T-cell (primary cell): ENCODE data around the gene ATG5. TPM values are rescaled to one million over a fixed set of nuclear protein-coding genes. Genes with fewer than 3 reads are reported as not detected.

ENCODE experiments used
- ATAC-seq, 4 experiments: fragments of 200-7000 bp in 3 of 4; fragments of 150-1000 bp in 1 of 4; cut with Tn5 transposase; replicated peaks in 1 of 4; 1 replicate in 3 of 4; 2 replicates in 1 of 4; pipeline ENCODE4 v1.10.0; 2021; ENCODE audit warnings: moderate library complexity in 3 of 4, mild to moderate bottlenecking in 2 of 4, moderate number of reproducible peaks in 1 of 4
- CTCF ChIA-PET, 2 donors: fragments of 300-600 bp; sonication (Branson Sonifier 250); formaldehyde crosslinking; loops; one replicate each; lab custom pipeline; 2022; ENCODE audit warnings: antibody characterized with exemption in 2 of 2; lab: Charles Lee
- POLR2A ChIA-PET, 2 donors: fragments of 300-600 bp; sonication (Branson Sonifier 250); formaldehyde crosslinking; loops; one replicate each; lab custom pipeline; 2022; ENCODE audit warnings: antibody characterized with exemption in 2 of 2; lab: Charles Lee
- DNase-seq, 35 experiments: peaks; one replicate each; pipeline versions ENCODE4 v3.0.0 to v3.0.0-alpha.2; 2013 to 2023
- H3K27ac ChIP-seq: one replicate; pipeline ENCODE4 v1.5.1; 2013; ENCODE audit warnings: low read length
- H3K27me3 ChIP-seq, 2 experiments: replicated peaks in 1 of 2; 1 replicate in 1 of 2; 2 replicates in 1 of 2; pipeline versions ENCODE4 v1.6.1 to v1.7.0; 2013; ENCODE audit warnings: low read length in 1 of 2, mixed read lengths in 1 of 2; ENCODE audit not compliant: control insufficient read depth in 2 of 2, insufficient read depth in 2 of 2; ENCODE audit errors: extremely low read depth in 1 of 2
- H3K36me3 ChIP-seq, 2 donors: 1 replicate in 1 of 2; 2 replicates in 1 of 2; pipeline versions ENCODE4 v1.6.1 to v1.7.0; 2013; ENCODE audit warnings: low read length in 1 of 2; ENCODE audit not compliant: control insufficient read depth in 2 of 2, insufficient read depth in 1 of 2; ENCODE audit errors: extremely low read depth in 1 of 2
- H3K4me1 ChIP-seq, 2 experiments: 1 replicate in 1 of 2; 2 replicates in 1 of 2; pipeline versions ENCODE4 v1.6.1 to v1.7.0; 2013; ENCODE audit warnings: low read length in 2 of 2, mixed read lengths in 1 of 2; ENCODE audit not compliant: insufficient read depth in 2 of 2, control insufficient read depth in 1 of 2; ENCODE audit errors: extremely low read depth in 1 of 2
- H3K4me3 ChIP-seq, 2 donors: 1 replicate in 1 of 2; 2 replicates in 1 of 2; pipeline versions ENCODE4 v1.5.1 to v1.7.0; 2013; ENCODE audit warnings: mild to moderate bottlenecking in 2 of 2, low read length in 1 of 2, moderate library complexity in 1 of 2; ENCODE audit not compliant: control insufficient read depth in 1 of 2; ENCODE audit errors: extremely low read depth in 1 of 2
- H3K9me3 ChIP-seq: 2 replicates; pipeline ENCODE4 v1.7.0; 2013
- H3K27ac Mint-ChIP-seq, 2 donors: one replicate each; pipeline ENCODE4 v1.8.0; 2020 to 2021; ENCODE audit warnings: mild to moderate bottlenecking in 2 of 2, mixed read lengths in 2 of 2
- H3K27me3 Mint-ChIP-seq, 2 donors: one replicate each; pipeline ENCODE4 v1.8.0; 2021 to 2022; ENCODE audit warnings: mixed read lengths in 2 of 2
- H3K36me3 Mint-ChIP-seq: one replicate; pipeline ENCODE4 v1.8.0; 2021; ENCODE audit warnings: mixed read lengths
- H3K4me1 Mint-ChIP-seq, 3 donors: one replicate each; pipeline ENCODE4 v1.8.0; 2020 to 2022; ENCODE audit warnings: mixed read lengths in 3 of 3, mild to moderate bottlenecking in 1 of 3
- H3K4me3 Mint-ChIP-seq, 3 donors: one replicate each; pipeline ENCODE4 v1.8.0; 2020 to 2022; ENCODE audit warnings: mild to moderate bottlenecking in 3 of 3, mixed read lengths in 3 of 3, moderate library complexity in 3 of 3
- H3K9me3 Mint-ChIP-seq, 3 donors: one replicate each; pipeline ENCODE4 v1.8.0; 2020 to 2022; ENCODE audit warnings: mixed read lengths in 3 of 3
- WGBS: methylation state at CpG from one replicate; pipeline ENCODE4 v1.1.5; 2013; ENCODE audit warnings: missing lambda C conversion rate; ENCODE audit not compliant: insufficient coverage; 5-methylcytosine and 5-hydroxymethylcytosine counted together
- total RNA-seq, 35 experiments: library from RNA in 6 of 35; stranded (reverse) in 6 of 35; fragments of 120-200 nt in 1 of 35; gene quantifications; one replicate each; pipeline versions ENCODE4 v1.2.1 to v1.2.4 and lab custom pipeline; 2013 to 2026

ATG5 gene
- total RNA-seq, 5 donors from 2014 or later (not counting 1 experiment from before 2014, with no cell fraction given) = 20.4 to 28.7 (median 23.7) TPM

DNA sequence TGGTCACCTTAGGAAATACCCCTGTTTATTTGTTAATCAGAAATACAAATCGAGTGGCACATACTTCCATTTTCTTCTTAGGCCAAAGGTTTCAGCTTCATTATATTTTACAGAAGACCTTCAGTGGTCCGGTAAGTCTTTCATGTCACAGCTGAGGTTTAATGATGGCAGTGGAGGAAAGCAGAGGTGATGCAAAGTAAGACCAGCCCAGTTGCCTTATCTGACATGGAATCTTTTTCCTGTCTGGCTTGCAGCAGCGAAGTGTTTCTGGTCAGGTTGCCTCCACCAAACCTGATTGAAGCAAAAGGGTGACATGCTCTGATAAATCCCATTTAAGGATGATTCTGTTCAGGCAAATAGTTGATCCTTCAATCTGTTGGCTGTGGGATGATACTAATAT is 139.4 kb downstream of the ATG5 start:
- no peak overlapping the region for H3K4me3 Mint-ChIP-seq
- ChIA-PET CTCF (interaction anchor here (0.5 to 2.9 kb wide), 4 partner anchors 37 to 392 kb away, joined by 3 to 12 read pairs (median 3); no protein-coding TSS in a partner anchor), POLR2A (interaction anchor here in 1 of 2 donors (0.6 kb wide), 1 partner anchor 215 kb away, joined by 5 read pairs; no protein-coding TSS in a partner anchor)
- no peaks in the 10 kb centered on the region for H3K27me3 ChIP-seq
- no peaks in the 10 kb centered on the region for H3K9me3 Mint-ChIP-seq
- 11% methylated on average over 1 of the region's 3 CpGs for WGBS
- H3K4me1 ChIP-seq = peaks cover 2 to 8% of the 10 kb centered on the region in 2 experiments
- DNase-seq (peak in 1 of 35 experiments; percentile 22), ATAC-seq (no peak)
- no peak overlapping the region for H3K4me3 ChIP-seq
- H3K27ac Mint-ChIP-seq = peak overlapping the region; percentile 7 to 37
- no peaks in the 10 kb centered on the region for H3K27me3 Mint-ChIP-seq
- peaks cover 17% of the 10 kb centered on the region for H3K36me3 Mint-ChIP-seq
- no peak overlapping the region for H3K27ac ChIP-seq
- H3K36me3 ChIP-seq = peaks cover 0 to 5% of the 10 kb centered on the region in 2 donors
- H3K4me1 Mint-ChIP-seq = peaks cover 29 to 61% (median 42%) of the 10 kb centered on the region in 3 donors
- H3K9me3 ChIP-seq = no peaks in the 10 kb centered on the region

DNA sequence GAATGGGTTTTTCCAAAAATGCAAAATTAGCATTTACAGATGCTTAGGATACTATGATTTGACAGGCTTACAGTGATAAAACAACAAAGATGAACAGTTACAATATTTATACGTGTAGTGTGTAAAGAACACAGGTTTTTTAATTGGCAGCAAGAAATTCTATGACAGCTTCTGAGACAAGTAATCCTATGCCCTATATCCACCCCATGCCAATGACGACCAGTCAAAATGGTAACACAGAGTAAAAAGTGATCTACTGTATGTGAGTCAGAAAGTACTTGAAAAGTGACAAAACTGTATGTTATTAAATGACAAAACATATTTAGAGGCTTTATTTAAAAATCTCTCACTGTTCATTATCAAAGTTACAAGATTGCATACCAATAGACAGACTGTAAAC is 139.9 kb downstream of the ATG5 start:
- Histone ChIP-seq H3K27ac (no peak overlapping the region), H3K4me3 (no peak overlapping the region), H3K9me3 (no peaks in the 10 kb centered on the region), H3K4me1 (peaks cover 2 to 12% of the 10 kb centered on the region in 2 experiments), H3K36me3 (peaks cover 0 to 5% of the 10 kb centered on the region in 2 donors), H3K27me3 (no peaks in the 10 kb centered on the region)
- peak overlapping the region; percentile 37 to 52 for H3K27ac Mint-ChIP-seq
- ChIA-PET POLR2A (interaction anchor here in 1 of 2 donors (0.6 kb wide), 1 partner anchor 215 kb away, joined by 5 read pairs; no protein-coding TSS in a partner anchor), CTCF (interaction anchor here (0.5 to 2.9 kb wide), 4 partner anchors 38 to 392 kb away, joined by 3 to 12 read pairs (median 3); no protein-coding TSS in a partner anchor)
- H3K9me3 Mint-ChIP-seq = no peaks in the 10 kb centered on the region
- H3K4me3 Mint-ChIP-seq = no peak overlapping the region
- no peaks in the 10 kb centered on the region for H3K27me3 Mint-ChIP-seq
- peaks cover 29 to 63% (median 44%) of the 10 kb centered on the region in 3 donors for H3K4me1 Mint-ChIP-seq
- no peak for ATAC-seq
- DNase-seq = no peak
- peaks cover 17% of the 10 kb centered on the region for H3K36me3 Mint-ChIP-seq
- no CpG with 5 or more reads among the region's 2 CpGs for WGBS

DNA sequence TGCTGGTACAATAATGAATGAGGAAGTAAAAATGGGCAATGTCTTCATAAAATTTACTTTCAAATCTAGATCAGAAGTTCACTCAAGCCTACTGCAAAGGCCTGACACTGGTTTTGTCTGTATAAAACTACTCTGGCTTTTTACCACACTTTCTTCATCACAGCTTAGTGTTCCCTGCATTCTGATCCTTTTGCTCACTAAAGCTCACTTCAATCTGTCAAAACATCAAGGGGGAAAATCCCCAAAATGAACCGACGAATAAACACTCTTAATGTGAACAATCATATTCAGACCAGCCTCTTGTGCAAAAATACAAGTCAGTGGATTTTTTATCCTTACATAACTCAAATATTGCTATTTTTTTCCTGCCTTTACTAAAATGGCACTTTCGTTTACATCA is 140.9 kb downstream of the ATG5 start:
- no peaks in the 10 kb centered on the region for H3K9me3 Mint-ChIP-seq
- Histone ChIP-seq H3K27me3 (no peaks in the 10 kb centered on the region), H3K4me1 (peaks cover 7 to 19% of the 10 kb centered on the region in 2 experiments), H3K36me3 (peaks cover 0 to 5% of the 10 kb centered on the region in 2 donors), H3K4me3 (no peak overlapping the region), H3K27ac (no peak overlapping the region), H3K9me3 (no peaks in the 10 kb centered on the region)
- H3K27ac Mint-ChIP-seq = no peak overlapping the region
- peak in 1 of 4 experiments; percentile 26 for ATAC-seq
- no peaks in the 10 kb centered on the region for H3K27me3 Mint-ChIP-seq
- no peak overlapping the region for H3K4me3 Mint-ChIP-seq
- H3K36me3 Mint-ChIP-seq = peaks cover 17% of the 10 kb centered on the region
- DNase-seq = no peak
- peaks cover 29 to 62% (median 44%) of the 10 kb centered on the region in 3 donors for H3K4me1 Mint-ChIP-seq
- ChIA-PET CTCF (no interaction called here), POLR2A (no interaction called here)
- whole genome bisulfite sequencing = no CpG with 5 or more reads among the region's 3 CpGs

DNA sequence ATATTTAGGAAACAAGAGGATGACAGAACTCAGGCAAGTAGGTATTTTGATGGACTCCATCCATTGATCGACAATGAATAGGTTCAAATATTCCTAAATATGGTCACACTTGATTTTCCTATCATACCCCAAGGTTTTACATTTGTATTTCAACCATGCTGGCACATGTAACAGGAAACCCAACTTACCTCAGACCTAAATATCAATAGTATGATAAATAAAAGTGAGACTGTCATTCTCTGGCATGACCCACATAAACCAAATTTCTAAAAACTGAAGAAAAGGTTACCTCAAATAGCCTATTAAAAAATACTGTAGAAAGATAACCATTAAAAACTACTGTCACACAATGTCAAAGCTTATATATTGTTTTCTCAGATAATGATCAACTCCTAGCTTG is 142.1 kb downstream of the ATG5 start:
- H3K4me1 Mint-ChIP-seq = peaks cover 23 to 54% (median 41%) of the 10 kb centered on the region in 3 donors
- no peak overlapping the region for H3K4me3 Mint-ChIP-seq
- H3K36me3 ChIP-seq = peaks cover 0 to 5% of the 10 kb centered on the region in 2 donors
- ChIA-PET POLR2A (no interaction called here), CTCF (interaction anchor here in 1 of 2 donors (2.1 kb wide), 1 partner anchor 40 kb away, joined by 10 read pairs; no protein-coding TSS in a partner anchor)
- DNase-seq = no peak
- H3K4me3 ChIP-seq = no peak overlapping the region
- no peaks in the 10 kb centered on the region for H3K27me3 ChIP-seq
- no CpG with 5 or more reads among the region's 1 CpG for WGBS
- no peak overlapping the region for H3K27ac ChIP-seq
- H3K36me3 Mint-ChIP-seq = peaks cover 17% of the 10 kb centered on the region
- H3K9me3 ChIP-seq = no peaks in the 10 kb centered on the region
- no peaks in the 10 kb centered on the region for H3K27me3 Mint-ChIP-seq
- peaks cover 8 to 24% of the 10 kb centered on the region in 2 experiments for H3K4me1 ChIP-seq
- ATAC-seq = no peak
- H3K9me3 Mint-ChIP-seq = no peaks in the 10 kb centered on the region
- no peak overlapping the region for H3K27ac Mint-ChIP-seq

DNA sequence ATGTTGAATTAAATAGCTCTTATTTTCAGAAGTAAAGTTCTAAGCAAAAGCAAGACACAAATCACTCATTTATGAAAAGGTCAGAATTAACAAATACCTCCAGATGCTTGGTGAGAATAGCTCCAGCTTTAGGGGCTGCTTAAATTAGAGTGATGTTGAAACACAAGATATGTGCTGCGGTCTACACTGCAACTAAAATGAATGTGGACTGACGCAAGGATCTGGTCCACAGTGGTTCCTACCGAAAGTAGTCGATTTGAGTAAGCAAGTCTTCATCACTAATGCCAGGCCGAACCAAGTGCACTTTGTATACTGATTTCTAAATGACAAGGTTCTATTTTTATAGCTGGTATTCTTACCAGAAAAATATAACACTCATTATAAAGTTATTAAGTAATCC is 143.1 kb downstream of the ATG5 start:
- H3K9me3 ChIP-seq = no peaks in the 10 kb centered on the region
- peaks cover 16 to 48% (median 33%) of the 10 kb centered on the region in 3 donors for H3K4me1 Mint-ChIP-seq
- H3K9me3 Mint-ChIP-seq = no peaks in the 10 kb centered on the region
- peaks cover 0 to 5% of the 10 kb centered on the region in 2 donors for H3K36me3 ChIP-seq
- H3K27ac Mint-ChIP-seq = no peak overlapping the region
- ChIA-PET POLR2A (interaction anchor here (0.6 to 1.5 kb wide), 4 partner anchors 9 to 1261 kb away, joined by 3 to 4 read pairs (median 3); no protein-coding TSS in a partner anchor), CTCF (interaction anchor here (0.5 to 2.1 kb wide), 7 partner anchors 13 to 739 kb away, joined by 3 to 10 read pairs (median 3); no protein-coding TSS in a partner anchor)
- peaks cover 17% of the 10 kb centered on the region for H3K36me3 Mint-ChIP-seq
- H3K4me1 ChIP-seq = peaks cover 8 to 24% of the 10 kb centered on the region in 2 experiments
- no peak overlapping the region for H3K4me3 ChIP-seq
- no peaks in the 10 kb centered on the region for H3K27me3 Mint-ChIP-seq
- WGBS = no CpG with 5 or more reads among the region's 5 CpGs
- H3K27ac ChIP-seq = no peak overlapping the region
- no peak overlapping the region for H3K4me3 Mint-ChIP-seq
- DNase-seq (no peak), ATAC-seq (no peak)
- no peaks in the 10 kb centered on the region for H3K27me3 ChIP-seq

DNA sequence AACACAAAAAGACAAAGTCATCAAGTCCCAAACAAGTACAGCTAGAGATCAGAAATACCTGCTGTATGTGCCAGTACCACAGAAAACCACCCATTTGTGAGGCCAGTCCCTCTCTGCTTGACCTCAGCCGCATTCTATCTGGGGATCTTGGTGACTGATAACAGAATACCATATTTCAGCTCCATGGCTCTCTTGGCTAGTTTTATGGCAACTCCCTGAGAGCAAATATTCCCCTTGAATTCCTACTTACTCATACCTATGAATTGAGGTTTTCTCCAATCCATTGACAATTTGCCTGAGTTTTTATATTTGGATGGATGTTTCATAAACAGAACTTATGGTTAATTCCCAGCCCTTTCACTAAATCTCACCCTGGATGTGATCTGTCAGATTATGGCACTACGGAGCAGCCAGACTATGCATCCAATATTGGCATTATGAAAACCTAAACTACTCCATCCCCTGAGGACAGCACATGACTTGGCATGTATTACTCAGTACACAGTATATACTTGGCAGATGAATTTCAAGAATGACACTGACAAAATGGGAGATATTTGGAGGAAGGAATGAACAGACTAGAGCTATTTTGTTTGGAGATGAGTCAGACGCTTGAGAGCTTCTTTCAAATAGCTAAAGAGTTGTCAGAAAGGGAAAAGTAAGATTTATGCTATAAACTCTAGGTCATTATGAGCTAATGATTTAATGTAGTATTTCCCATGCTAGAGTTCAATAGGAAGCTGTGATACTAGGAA is 143.7 kb downstream of the ATG5 start:
- ChIA-PET POLR2A (interaction anchor here (0.5 to 1.5 kb wide), 5 partner anchors 8 to 1260 kb away, joined by 3 to 9 read pairs (median 3); no protein-coding TSS in a partner anchor), CTCF (interaction anchor here (0.6 to 2.1 kb wide), 5 partner anchors 14 to 125 kb away, joined by 3 to 10 read pairs (median 3); no protein-coding TSS in a partner anchor)
- Mint-ChIP-seq H3K36me3 (peaks cover 17% of the 10 kb centered on the region), H3K4me1 (peaks cover 13 to 45% (median 29%) of the 10 kb centered on the region in 3 donors), H3K27ac (no peak overlapping the region), H3K4me3 (no peak overlapping the region), H3K9me3 (no peaks in the 10 kb centered on the region), H3K27me3 (no peaks in the 10 kb centered on the region)
- WGBS = 92% methylated on average over 2 of the region's 3 CpGs
- Histone ChIP-seq H3K4me1 (peaks cover 7 to 24% of the 10 kb centered on the region in 2 experiments), H3K27ac (no peak overlapping the region), H3K27me3 (no peaks in the 10 kb centered on the region), H3K4me3 (no peak overlapping the region), H3K36me3 (peaks cover 0 to 5% of the 10 kb centered on the region in 2 donors), H3K9me3 (no peaks in the 10 kb centered on the region)
- DNase-seq (no peak), ATAC-seq (no peak)
